ENCODE data around the gene LCAT. TPM values are rescaled to one million over a fixed set of nuclear protein-coding genes. Genes with fewer than 3 reads are reported as not detected.

The LCAT gene
- total RNA-seq, 1 experiment from 2014 or later: 17.8 TPM

DNA sequence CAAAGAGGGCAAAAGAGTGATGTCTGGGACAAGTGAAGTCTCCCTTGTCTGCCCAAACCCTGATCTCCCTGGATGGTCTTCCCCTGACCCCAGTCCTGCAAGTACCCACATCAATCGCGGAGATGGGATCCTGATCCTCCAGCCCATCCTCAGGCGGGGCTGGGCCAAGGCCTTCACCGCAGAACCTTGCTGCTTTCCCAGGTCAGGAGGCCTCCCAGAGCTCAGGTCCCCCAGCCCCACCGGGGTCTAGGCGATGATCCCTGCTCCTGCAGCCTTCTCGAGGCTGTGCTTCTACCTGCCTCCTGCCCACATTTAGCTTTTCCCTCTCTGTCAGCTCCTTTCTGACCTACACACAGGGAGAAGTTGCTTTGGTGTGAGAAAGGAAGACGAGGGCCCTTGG, 18.2 kb upstream of the LCAT start:
- no peaks in the 10 kb centered on the region for H3K23me2 ChIP-seq (ENCODE audit: insufficient read length, low read depth, low read length, poor library complexity, severe bottlenecking)
- no peak overlapping the region for H4K91ac ChIP-seq (ENCODE audit: insufficient read length, low read depth, low read length)
- H3K79me1 ChIP-seq (ENCODE audit: insufficient read depth, low read depth, low read length, poor library complexity, severe bottlenecking): peaks cover 4% of the 10 kb centered on the region
- peaks cover 14 to 72% (median 35%) of the 10 kb centered on the region in 3 experiments for H3K36me3 Mint-ChIP-seq (ENCODE audit: insufficient read depth in 1 of 3, low read depth in 3 of 3)
- H3K9ac ChIP-seq (ENCODE audit: extremely low read depth, insufficient read length, low read length): no peak overlapping the region
- H3K27me3 ChIP-seq (ENCODE audit: insufficient read depth, low read length): no peaks in the 10 kb centered on the region
- H2BK20ac ChIP-seq (ENCODE audit: low read depth, low read length, poor library complexity, severe bottlenecking): no peak overlapping the region
- no peak overlapping the region for H2AK5ac ChIP-seq (ENCODE audit: insufficient read length, low read length)
- 0 out of 7 replicates have a peak overlapping the region, but pooled peaks of 1 of the 3 experiments have one; percentile 22 for H3K27ac Mint-ChIP-seq
- no peak overlapping the region for H3K23ac ChIP-seq (ENCODE audit: insufficient read length, low read depth, low read length)
- H3K4me1 ChIP-seq (ENCODE audit: insufficient read depth, low read length): peaks cover 3% of the 10 kb centered on the region; the same call in 1 of the 2 replicates
- no peak overlapping the region for H4K5ac ChIP-seq (ENCODE audit: insufficient read length, low read depth, low read length)
- H4K8ac ChIP-seq (replicated peaks; ENCODE audit: insufficient read length, low read depth, low read length): no peak overlapping the region
- no peak overlapping the region for H2BK120ac ChIP-seq (ENCODE audit: low read depth, low read length, poor library complexity, severe bottlenecking)
- no peak overlapping the region for H3T11ph ChIP-seq (ENCODE audit: low read length)
- DNase-seq: no peak
- TF ChIP-seq, protein P1, sequence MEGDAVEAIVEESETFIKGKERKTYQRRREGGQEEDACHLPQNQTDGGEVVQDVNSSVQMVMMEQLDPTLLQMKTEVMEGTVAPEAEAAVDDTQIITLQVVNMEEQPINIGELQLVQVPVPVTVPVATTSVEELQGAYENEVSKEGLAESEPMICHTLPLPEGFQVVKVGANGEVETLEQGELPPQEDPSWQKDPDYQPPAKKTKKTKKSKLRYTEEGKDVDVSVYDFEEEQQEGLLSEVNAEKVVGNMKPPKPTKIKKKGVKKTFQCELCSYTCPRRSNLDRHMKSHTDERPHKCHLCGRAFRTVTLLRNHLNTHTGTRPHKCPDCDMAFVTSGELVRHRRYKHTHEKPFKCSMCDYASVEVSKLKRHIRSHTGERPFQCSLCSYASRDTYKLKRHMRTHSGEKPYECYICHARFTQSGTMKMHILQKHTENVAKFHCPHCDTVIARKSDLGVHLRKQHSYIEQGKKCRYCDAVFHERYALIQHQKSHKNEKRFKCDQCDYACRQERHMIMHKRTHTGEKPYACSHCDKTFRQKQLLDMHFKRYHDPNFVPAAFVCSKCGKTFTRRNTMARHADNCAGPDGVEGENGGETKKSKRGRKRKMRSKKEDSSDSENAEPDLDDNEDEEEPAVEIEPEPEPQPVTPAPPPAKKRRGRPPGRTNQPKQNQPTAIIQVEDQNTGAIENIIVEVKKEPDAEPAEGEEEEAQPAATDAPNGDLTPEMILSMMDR (conservative IDR thresholded peaks at IDR 0.05): no peak
- WGBS (ENCODE audit: extremely low coverage, insufficient read length, low lambda C conversion rate): no CpG with 5 or more reads among the region's 8 CpGs
- H2BK12ac ChIP-seq (ENCODE audit: insufficient read length, low read depth, low read length): no peak overlapping the region
- no peaks in the 10 kb centered on the region for H3K9me3 ChIP-seq (ENCODE audit: control insufficient read depth, low read depth, low read length)
- no peak overlapping the region for H3K18ac ChIP-seq (ENCODE audit: insufficient read length, low read depth, low read length)
- H2BK15ac ChIP-seq (ENCODE audit: low read depth, low read length): no peak overlapping the region
- peaks cover 23 to 30% of the 10 kb centered on the region in 2 experiments for H3K4me1 Mint-ChIP-seq
- no peak overlapping the region for H3K27ac ChIP-seq (ENCODE audit: insufficient read length, low read depth, low read length)
- no peak overlapping the region for H2BK5ac ChIP-seq (ENCODE audit: insufficient read length, low read length)
- H2AFZ ChIP-seq (ENCODE audit: low read length): no peak overlapping the region
- no peak overlapping the region for H3K4me2 ChIP-seq (ENCODE audit: insufficient read depth, insufficient read length, low read length)
- no peaks in the 10 kb centered on the region; the same call in 1 of the 2 replicates for H3K79me2 ChIP-seq (ENCODE audit: insufficient read depth, low read length)
- peaks cover 3% of the 10 kb centered on the region for H4K20me1 ChIP-seq (ENCODE audit: control insufficient read depth, insufficient read depth, insufficient read length)
- no peak overlapping the region for H3K4me3 Mint-ChIP-seq
- H3K9me3 Mint-ChIP-seq: no peaks in the 10 kb centered on the region
- no peak overlapping the region for H3K56ac ChIP-seq (ENCODE audit: insufficient read length, low read depth, low read length)
- H3K14ac ChIP-seq (ENCODE audit: insufficient read depth, low read length): no peak overlapping the region
- H3K4ac ChIP-seq (ENCODE audit: low read depth, low read length): no peak overlapping the region
- no peaks in the 10 kb centered on the region for H3K27me3 Mint-ChIP-seq (ENCODE audit: low read depth)

All from H9 (cell line).